Measurements from ENCODE around the gene PPFIA2. TPM values are rescaled to one million over a fixed set of nuclear protein-coding genes. Genes with fewer than 3 reads are reported as not detected.

PPFIA2 gene
- total RNA-seq, 1 experiment from 2014 or later, result not detected

DNA sequence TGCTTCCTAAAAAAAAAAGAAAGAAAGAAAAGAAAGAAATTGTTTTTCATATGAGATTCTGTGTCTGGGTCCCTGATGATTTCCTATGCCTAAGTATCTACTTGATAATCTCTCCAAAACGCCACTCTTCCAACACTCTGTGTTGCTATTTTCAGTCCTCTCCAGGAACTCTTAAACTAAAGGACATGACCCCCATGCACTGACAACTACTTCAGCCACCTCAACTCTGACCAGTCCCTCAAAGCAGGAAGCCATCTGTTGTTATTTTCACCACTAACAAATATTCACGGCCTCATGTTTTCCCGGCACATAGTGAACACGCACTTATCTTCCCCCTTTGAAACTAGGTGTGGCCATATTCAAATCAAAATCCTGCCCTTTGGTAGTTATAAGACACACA is 259.3 kb downstream of the PPFIA2 start:
- ChIA-PET CTCF (no interaction called here), POLR2A (no interaction called here)
- no TSS peak for BruUV-seq (replicated peaks)
- Histone ChIP-seq H3K36me3 (ENCODE audit: control insufficient read depth, insufficient read depth, low read length) (no peaks in the 10 kb centered on the region), H3K9me3 (ENCODE audit: control insufficient read depth, insufficient read depth, low read depth, low read length) (no peaks in the 10 kb centered on the region), H3K4me3 (ENCODE audit: low read depth in 2 of 2, low read length in 2 of 2) (no peak overlapping the region), H3K27me3 (ENCODE audit: control insufficient read depth, insufficient read depth, low read length) (no peaks in the 10 kb centered on the region), H3K4me1 (ENCODE audit: control insufficient read depth, insufficient read depth, low read length) (no peaks in the 10 kb centered on the region), H3K27ac (ENCODE audit: low read length) (no peak overlapping the region)
- no peak for ATAC-seq
- DNase-seq (ENCODE audit: low read depth, low spot score), result no peak
- TF ChIP-seq CTCF (IDR thresholded peaks at IDR 0.05), result no peak
- TF ChIP-seq, protein P1, sequence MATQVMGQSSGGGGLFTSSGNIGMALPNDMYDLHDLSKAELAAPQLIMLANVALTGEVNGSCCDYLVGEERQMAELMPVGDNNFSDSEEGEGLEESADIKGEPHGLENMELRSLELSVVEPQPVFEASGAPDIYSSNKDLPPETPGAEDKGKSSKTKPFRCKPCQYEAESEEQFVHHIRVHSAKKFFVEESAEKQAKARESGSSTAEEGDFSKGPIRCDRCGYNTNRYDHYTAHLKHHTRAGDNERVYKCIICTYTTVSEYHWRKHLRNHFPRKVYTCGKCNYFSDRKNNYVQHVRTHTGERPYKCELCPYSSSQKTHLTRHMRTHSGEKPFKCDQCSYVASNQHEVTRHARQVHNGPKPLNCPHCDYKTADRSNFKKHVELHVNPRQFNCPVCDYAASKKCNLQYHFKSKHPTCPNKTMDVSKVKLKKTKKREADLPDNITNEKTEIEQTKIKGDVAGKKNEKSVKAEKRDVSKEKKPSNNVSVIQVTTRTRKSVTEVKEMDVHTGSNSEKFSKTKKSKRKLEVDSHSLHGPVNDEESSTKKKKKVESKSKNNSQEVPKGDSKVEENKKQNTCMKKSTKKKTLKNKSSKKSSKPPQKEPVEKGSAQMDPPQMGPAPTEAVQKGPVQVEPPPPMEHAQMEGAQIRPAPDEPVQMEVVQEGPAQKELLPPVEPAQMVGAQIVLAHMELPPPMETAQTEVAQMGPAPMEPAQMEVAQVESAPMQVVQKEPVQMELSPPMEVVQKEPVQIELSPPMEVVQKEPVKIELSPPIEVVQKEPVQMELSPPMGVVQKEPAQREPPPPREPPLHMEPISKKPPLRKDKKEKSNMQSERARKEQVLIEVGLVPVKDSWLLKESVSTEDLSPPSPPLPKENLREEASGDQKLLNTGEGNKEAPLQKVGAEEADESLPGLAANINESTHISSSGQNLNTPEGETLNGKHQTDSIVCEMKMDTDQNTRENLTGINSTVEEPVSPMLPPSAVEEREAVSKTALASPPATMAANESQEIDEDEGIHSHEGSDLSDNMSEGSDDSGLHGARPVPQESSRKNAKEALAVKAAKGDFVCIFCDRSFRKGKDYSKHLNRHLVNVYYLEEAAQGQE (IDR thresholded peaks at IDR 0.05; ENCODE audit: insufficient read depth in 1 of 2, low read depth in 2 of 2, low read length in 1 of 2), result no peak
- intact Hi-C loops (cut with micrococcal nuclease; ENCODE audit: unreplicated experiment), result no loop called here
- in situ Hi-C loops (cut with HindIII; ENCODE audit: low pct_unique_long_range_greater_than_20kb, low sequenced_read_pairs), result no loop called here

DNA sequence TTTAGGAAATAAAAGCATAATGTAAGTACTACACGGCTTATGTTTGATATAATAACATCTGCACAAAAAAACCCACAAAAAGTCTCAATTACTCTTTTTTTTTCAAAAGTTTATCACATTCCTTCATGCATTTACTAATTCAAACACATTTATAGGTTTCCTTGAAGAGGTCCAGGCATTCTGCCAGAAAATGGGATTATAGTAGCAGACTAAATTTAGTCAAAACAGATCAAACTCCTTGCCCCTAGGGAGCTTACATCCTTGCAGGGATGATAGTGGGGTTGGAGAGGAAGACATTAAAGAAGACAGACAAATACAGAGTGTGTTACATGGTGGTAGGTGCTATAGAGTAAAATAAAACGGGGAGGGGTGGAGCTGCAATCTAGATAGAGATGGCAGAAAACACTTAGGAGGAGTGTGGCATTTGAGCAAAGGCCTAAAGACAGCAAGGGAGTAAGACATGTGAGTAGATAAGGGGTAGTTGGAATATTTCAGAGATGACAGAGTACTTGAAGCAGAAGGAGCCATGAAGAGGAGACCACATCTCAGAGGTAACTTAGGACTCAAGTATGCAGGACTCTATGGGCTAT is 266.9 kb downstream of the PPFIA2 start:
- intact Hi-C loops (cut with micrococcal nuclease; ENCODE audit: unreplicated experiment), result no loop called here

More for the DNA sequence above, 266.9 kb downstream of the PPFIA2 start:
- no TSS peak for BruUV-seq (replicated peaks)
- Histone ChIP-seq H3K27me3 (ENCODE audit: control insufficient read depth, insufficient read depth, low read length) (no peaks in the 10 kb centered on the region), H3K4me3 (ENCODE audit: low read depth in 2 of 2, low read length in 2 of 2) (no peak overlapping the region), H3K4me1 (ENCODE audit: control insufficient read depth, insufficient read depth, low read length) (no peaks in the 10 kb centered on the region), H3K9me3 (ENCODE audit: control insufficient read depth, insufficient read depth, low read depth, low read length) (no peaks in the 10 kb centered on the region), H3K27ac (ENCODE audit: low read length) (no peak overlapping the region), H3K36me3 (ENCODE audit: control insufficient read depth, insufficient read depth, low read length) (no peaks in the 10 kb centered on the region)
- DNase-seq (ENCODE audit: low read depth, low spot score) (no peak), ATAC-seq (no peak)
- ChIA-PET POLR2A (no interaction called here), CTCF (no interaction called here)
- no peak for TF ChIP-seq CTCF (IDR thresholded peaks at IDR 0.05)
- TF ChIP-seq POLR2AphosphoS5 (IDR thresholded peaks at IDR 0.05; ENCODE audit: low read depth, low read length), result no peak
- TF ChIP-seq, protein P1 (IDR thresholded peaks at IDR 0.05; ENCODE audit: insufficient read depth in 1 of 2, low read depth in 2 of 2, low read length in 1 of 2), result no peak
- no peak for TF ChIP-seq SIN3A (IDR thresholded peaks at IDR 0.05; ENCODE audit: borderline replicate concordance, insufficient read depth, low read depth, low read length)
- TF ChIP-seq TCF7L2 (IDR thresholded peaks at IDR 0.05; ENCODE audit: low read depth, low read length), result no peak
- in situ Hi-C loops (cut with HindIII; ENCODE audit: low pct_unique_long_range_greater_than_20kb, low sequenced_read_pairs), result no loop called here

Data from Panc1 (cell line).